Hematopoietic multipotent progenitor cell (in vitro differentiated cells): ENCODE measurements around the gene TMEM225. TPM values are rescaled to one million over a fixed set of nuclear protein-coding genes. Genes with fewer than 3 reads are reported as not detected.
"Not testable (repeated sequence)": the region's sequence is repeated elsewhere in the genome, so short reads cannot be mapped to it uniquely, and the experiment has no call there.

Experiments used
- DNase-seq, 3 donors: peaks; one replicate each; pipeline ENCODE4 v3.0.0-alpha.2; 2011 to 2015; ENCODE audit warnings: low read depth in 2 of 3, low spot score in 2 of 3
- total RNA-seq: library from RNA; depleted of rRNA; stranded (reverse); fragments of >200 nt; gene quantifications from one replicate; pipeline ENCODE4 v1.2.3, GENCODE V29; 2012

Gene TMEM225
- total RNA-seq, result not detected

DNA sequence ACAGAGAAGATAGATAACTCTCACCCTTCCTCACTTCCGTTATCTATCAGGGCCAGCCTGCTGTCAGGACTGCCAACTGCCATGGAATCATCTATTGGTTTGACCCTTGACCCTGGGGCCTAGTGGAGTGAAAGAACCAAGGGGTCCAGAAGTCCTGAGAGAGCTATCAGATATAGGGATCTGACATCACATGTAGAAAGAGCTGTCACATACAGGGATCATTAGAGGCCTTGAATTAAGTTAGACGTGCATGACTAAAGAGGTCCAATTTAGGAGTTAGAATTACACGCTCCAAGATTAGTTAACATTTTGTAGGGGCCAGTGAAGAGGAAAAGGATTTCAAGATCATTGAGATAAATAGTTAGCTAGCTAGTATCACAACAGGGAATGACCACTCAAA is at the start of gene TMEM225:
Gene TMEM225, minus strand, starts transcription at position 101 of the 400 bp plus-strand sequence. CDS start 245 bp downstream, outside the sequence.
- DNase-seq, result no peak

GRCh38 chr11:123924027-123924426 is 38.6 kb upstream of the TMEM225 start:
- DNase-seq, result no peak

DNA sequence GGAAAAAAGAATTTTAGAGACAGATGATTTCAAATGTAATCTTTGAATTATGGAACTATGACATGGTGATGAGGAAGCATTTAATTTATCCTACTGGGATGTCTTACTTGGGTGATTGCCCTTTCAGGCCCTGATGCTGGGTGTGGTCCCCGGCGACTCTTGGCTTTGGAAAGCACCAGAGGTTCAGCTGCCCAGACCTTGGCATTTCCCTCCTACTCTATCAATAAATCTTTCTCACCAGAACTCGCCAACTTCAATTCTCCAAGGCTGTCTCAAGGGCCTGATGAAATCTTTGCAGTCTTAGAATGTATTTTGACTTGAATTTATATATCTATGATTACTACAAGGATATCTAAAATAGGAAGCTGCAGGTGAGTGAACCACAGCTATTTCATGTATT is 35.5 kb upstream of the TMEM225 start:
- no peak for DNase-seq

DNA sequence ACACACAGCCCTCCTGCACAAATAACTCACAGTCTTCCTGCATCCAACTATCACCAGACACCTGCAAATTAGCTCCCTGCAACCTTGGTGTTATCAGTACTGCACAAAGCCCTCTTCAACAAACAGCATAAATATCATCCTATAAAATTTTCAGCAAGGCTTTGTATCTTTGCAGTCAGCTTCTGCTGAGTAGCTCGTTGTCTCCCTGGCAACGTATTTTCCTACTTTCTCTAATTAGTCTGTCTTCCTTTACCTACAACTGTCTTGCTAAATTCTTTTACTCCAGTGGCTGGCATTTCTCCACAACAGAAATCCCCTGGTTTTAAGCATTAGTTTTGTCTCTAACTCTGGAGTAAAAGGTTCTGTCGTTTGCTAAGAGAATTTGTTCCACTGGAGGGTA is 20.4 kb upstream of the TMEM225 start:
- no peak for DNase-seq

GRCh38 chr11:123904932-123905331 is 19.5 kb upstream of the TMEM225 start:
- DNase-seq, result no peak

DNA sequence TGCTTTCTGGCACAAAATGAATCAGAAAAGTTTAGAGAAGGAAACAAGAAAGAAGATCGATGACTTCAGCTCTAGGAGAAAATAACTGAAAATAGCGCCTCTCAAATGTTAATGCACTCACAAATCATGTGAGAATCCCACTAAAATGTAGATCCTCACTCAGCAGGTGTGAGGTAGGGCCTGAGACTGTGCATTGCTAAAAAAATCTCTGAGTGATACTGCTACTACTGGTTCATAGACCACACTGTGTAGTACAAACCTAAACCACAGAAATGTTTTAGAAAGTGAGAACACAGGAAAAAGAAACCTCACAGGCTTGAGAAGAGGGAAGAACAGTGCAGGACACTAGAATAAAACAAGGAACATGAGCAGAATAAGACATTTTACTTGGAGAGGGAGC is 18.5 kb upstream of the TMEM225 start:
- no peak for DNase-seq

- no peak for DNase-seq
These were observed 16.4 kb upstream of the TMEM225 start, which contains the start of gene OR8D4 for GRCh38 chr11:123901867-123902266. OR8D4 (plus strand) TSS chr11:123902167; CDS start chr11:123906432, 4,265 bp downstream.

DNA sequence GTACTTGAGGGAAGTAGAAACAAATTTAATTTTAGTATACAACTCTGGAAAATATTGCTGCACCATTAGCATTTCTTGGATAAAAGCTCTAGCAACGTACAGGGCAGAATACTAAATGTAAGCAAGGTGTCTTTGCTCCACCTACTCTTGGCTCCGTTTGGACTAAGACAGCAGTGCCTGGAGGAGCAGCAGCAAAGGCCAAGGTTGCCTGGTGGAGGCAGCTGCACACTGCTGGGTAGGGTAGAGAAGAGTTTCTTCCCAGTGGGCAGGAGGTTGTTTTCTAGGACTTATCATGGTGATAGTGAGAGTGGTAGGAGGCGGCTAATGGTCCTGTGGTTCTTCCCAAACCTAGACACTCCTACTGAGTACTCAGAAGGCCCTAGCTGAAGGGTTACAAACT is 14.3 kb upstream of the TMEM225 start:
- no peak for DNase-seq

- DNase-seq, result no peak
These were observed 6.6 kb upstream of the TMEM225 start for GRCh38 chr11:123892031-123892430.

- no peak for DNase-seq
These were observed 4.6 kb downstream of the TMEM225 start for GRCh38 chr11:123880912-123881311.

GRCh38 chr11:123867795-123868194 is 17.7 kb downstream of the TMEM225 start:
- not testable (repeated sequence) for DNase-seq

DNA sequence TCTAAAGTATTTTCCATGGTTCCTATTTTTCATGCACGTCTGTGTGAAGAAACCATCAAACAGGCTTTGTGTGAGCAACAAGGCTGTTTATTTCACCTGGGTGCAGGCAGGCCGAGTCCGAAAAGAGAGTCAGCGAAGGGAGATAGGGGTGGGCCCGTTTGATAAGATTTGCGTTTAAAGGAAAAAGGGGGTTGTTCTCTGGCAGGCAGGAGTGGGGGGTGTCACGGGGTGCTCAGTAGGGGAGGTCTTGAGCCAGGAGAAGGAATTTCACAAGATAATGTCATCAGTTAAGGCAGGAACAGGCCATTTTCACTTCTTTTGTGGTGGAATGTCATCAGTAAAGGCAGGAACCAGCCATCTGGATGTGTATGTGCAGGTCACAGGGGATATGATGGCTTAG is 20.2 kb downstream of the TMEM225 start:
- not testable (repeated sequence) for DNase-seq

- no peak for DNase-seq
These were observed 25.7 kb downstream of the TMEM225 start for GRCh38 chr11:123859731-123860130.

DNA sequence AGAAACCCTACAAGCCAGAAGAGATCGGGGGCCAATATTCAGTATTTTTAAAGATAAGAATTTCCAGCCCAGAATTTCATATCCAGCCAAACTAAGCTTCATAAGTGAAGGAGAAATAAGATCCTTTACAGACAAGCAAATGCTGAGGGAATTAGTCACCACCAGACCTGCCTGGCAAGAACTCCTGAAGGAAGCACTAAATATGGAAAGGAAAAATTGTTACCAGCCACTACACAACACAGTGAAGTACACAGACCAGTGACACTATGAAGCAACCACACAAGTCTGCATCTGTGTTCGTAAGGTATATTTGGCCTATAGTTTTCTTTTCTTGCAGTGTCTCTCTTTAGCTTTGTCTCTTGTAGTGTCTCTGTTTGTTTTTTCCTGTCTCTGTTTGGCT is 29.0 kb downstream of the TMEM225 start:
- no peak for DNase-seq

DNA sequence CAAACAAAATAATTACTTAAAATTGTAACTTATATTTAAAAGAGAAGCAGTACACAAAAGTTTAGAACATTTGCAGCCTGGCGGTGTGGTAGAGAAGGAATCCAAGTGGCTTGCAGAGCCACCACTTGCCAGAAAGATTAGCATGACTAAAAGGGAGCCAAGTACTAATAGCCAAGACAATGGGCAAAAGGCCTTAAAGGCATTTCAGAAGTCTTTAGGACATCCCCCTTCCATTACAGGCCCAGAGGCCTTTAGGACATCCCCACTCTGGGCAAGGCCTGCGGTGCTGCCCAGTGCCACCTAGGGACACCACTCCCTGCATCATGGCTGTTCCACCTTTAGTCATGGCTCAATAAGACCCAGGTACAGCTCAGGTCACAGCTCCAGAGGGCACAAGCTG is 32.4 kb downstream of the TMEM225 start:
- DNase-seq, result no peak

DNA sequence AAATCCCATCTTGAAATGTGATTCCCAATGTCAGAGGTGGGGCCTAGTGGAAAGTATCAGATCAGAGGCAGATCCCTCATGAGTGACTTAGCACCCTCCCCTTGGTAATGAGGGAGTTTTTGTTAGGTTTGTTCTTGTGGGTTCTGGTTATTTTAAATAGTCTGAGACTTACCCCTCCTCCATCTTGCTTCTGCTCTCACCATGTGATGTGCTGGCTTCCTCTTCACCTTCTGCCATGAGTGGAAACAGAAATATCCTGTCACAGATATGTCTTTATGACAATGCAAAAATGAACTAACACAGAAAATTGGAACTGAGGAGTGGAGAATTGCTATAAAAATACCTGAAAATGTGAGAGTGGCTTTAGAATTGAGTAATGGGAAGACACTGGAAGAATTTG is 33.1 kb downstream of the TMEM225 start:
- DNase-seq, result peak in 1 of 3 donors; percentile 64

DNA sequence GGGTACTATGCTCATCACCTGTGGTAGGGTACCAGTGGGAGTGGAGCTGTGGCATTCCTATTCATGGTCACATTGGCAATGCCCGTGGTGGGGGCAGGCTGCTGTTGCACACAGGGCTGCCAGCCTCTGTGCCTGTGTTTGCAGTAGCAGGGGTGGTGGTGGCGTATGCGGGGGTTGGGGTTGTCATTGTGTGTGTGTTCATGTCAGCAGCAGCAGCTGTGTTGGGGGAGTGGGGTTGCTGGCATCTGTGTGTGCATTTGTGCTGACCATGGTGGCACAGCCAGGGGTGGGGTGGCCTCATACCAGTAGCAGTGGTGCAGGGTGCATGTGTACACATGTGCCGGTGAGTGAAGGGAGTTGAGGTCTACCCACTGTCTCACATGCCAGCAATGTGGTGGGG is 34.4 kb downstream of the TMEM225 start:
- DNase-seq, result no peak

GRCh38 chr11:123841174-123841573 is 44.3 kb downstream of the TMEM225 start:
- DNase-seq, result no peak

DNA sequence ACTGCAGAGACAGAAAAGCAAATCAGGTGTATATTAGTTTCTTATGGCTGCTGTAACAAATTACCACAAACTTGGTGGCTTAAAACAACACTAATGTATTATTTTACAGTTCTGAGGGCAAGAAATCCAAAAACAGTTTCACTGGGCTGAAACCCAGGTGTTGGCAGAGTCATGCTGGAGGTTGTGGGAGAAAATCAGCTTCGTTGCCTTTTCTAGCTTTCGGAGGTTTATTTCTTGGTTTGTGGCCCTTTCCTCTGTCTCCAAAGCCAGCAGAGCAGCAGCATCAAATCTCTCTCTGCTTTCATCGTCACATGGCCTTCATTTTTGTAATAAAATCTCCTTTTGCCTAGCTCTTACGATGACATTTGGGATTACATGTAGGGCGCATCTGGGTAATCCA is 46.3 kb downstream of the TMEM225 start:
- no peak for DNase-seq

GRCh38 chr11:123838659-123839058 is 46.8 kb downstream of the TMEM225 start:
- no peak for DNase-seq

DNA sequence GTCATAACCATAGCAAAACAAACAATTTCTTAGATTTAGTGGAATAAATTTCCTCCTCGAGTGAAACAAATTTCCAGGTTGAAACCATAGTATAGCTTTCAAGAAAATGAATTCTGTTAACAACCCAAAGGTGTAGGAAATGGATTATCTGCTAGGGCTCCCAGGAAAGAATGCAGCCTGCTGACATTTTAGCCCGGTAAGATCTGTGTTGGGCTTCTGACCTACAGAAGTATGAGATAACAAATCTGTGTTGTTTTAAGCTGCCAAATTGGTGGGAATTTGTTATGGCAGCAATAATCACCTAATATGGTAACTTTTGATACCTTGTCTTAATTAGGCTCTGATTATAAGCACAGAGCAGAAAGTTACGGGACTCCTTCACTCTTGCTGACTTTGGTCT is 47.3 kb downstream of the TMEM225 start:
- DNase-seq, result no peak

DNA sequence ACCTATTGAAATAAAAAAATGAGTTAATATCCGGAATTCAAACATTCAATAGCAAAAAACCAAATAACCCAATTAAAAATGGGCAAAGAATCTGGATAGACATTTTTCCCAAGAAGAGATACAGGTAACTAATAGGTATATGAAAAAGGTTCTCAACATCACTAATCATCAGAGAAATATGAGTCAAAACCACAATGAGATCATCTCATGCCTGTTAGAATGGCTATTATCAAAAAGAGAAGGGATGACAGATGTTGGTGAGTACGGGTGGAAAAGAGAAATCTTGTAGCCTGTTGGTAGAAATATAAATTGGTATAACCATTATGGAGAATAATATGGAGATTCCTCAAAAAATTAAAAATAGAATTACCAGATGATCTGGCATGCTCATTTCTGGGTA is 52.4 kb downstream of the TMEM225 start:
- DNase-seq, result no peak
